ENCODE results near the gene PRPF38B. TPM values are rescaled to one million over a fixed set of nuclear protein-coding genes. Genes with fewer than 3 reads are reported as not detected.

The PRPF38B gene
- total and polyA plus RNA-seq, 10 of the 15 experiments (the other 5 are each of a cell fraction or from before 2014, with no cell fraction given), result 32.9 to 79.2 (median 47.8) TPM

DNA sequence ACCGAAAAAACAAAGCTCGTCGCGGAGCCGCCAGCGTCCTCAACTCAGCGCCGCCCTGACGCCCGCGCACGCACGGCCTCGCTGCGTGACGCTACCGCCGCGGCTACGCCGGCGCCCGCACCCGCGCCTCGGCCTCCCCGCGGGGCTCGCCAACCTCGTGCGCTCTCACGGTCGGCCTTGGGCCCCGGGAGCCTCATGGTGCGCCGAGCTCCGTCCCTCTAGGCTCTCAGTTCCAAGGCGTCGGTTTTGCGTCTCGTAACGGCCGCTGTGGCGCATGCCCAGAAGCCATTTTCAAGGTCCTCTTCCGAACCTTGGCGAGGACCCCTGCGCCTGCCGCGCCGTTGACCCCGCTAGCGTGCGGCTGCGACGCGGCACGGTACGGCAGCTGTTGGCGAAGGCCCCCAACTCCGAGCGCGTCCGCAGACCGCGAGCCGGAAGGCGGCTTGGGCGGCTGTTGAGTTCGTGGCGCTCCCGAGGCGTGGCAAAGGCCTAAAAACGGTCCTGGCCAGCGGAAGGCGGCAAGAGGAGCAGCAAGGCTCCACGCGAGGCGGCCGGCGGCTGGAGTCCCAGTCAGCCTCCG is 31.0 kb upstream of the PRPF38B start, which contains the start of gene HENMT1 (continued):
- TF ChIP-seq SRF (IDR thresholded peaks at IDR 0.05; ENCODE audit: low read depth in 2 of 2, low read length in 2 of 2), result no peak
- peak; percentile 77 for TF ChIP-seq HDAC6 (IDR thresholded peaks at IDR 0.05; ENCODE audit: unreplicated experiment)
- peak; percentile 56; the same call in 1 of the 2 replicates for TF ChIP-seq STAT1 (conservative IDR thresholded peaks at IDR 0.05)
- TF ChIP-seq YBX1 (IDR thresholded peaks at IDR 0.05), result no peak
- TF ChIP-seq, protein P1, sequence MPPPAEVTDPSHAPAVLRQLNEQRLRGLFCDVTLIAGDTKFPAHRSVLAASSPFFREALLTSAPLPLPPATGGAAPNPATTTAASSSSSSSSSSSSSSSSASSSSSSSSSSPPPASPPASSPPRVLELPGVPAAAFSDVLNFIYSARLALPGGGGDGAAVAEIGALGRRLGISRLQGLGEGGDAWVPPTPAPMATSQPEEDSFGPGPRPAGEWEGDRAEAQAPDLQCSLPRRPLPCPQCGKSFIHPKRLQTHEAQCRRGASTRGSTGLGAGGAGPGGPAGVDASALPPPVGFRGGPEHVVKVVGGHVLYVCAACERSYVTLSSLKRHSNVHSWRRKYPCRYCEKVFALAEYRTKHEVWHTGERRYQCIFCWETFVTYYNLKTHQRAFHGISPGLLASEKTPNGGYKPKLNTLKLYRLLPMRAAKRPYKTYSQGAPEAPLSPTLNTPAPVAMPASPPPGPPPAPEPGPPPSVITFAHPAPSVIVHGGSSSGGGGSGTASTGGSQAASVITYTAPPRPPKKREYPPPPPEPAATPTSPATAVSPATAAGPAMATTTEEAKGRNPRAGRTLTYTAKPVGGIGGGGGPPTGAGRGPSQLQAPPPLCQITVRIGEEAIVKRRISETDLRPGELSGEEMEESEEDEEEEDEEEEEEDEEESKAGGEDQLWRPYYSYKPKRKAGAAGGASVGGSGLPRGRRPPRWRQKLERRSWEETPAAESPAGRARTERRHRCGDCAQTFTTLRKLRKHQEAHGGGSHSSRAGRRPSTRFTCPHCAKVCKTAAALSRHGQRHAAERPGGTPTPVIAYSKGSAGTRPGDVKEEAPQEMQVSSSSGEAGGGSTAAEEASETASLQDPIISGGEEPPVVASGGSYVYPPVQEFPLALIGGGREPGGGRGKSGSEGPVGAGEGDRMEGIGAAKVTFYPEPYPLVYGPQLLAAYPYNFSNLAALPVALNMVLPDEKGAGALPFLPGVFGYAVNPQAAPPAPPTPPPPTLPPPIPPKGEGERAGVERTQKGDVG (CRISPR knock-in tag; IDR thresholded peaks at IDR 0.05), result no peak
- TF ChIP-seq TBL1XR1 (IDR thresholded peaks at IDR 0.05; ENCODE audit: low read depth, low read length), result no peak; the same call in 1 of the 2 replicates
- TF ChIP-seq SMAD1 (IDR thresholded peaks at IDR 0.05; ENCODE audit: low read depth, partially characterized antibody), result no peak
- TF ChIP-seq DPF2 (IDR thresholded peaks at IDR 0.05), result peak; percentile 83; the same call in 1 of the 2 replicates
- TF ChIP-seq RAD21 (IDR thresholded peaks at IDR 0.05; ENCODE audit: insufficient read depth, low read depth, low read length), result no peak
- no peak for TF ChIP-seq RELB (IDR thresholded peaks at IDR 0.05; ENCODE audit: low read depth)
- TF ChIP-seq, protein P2, sequence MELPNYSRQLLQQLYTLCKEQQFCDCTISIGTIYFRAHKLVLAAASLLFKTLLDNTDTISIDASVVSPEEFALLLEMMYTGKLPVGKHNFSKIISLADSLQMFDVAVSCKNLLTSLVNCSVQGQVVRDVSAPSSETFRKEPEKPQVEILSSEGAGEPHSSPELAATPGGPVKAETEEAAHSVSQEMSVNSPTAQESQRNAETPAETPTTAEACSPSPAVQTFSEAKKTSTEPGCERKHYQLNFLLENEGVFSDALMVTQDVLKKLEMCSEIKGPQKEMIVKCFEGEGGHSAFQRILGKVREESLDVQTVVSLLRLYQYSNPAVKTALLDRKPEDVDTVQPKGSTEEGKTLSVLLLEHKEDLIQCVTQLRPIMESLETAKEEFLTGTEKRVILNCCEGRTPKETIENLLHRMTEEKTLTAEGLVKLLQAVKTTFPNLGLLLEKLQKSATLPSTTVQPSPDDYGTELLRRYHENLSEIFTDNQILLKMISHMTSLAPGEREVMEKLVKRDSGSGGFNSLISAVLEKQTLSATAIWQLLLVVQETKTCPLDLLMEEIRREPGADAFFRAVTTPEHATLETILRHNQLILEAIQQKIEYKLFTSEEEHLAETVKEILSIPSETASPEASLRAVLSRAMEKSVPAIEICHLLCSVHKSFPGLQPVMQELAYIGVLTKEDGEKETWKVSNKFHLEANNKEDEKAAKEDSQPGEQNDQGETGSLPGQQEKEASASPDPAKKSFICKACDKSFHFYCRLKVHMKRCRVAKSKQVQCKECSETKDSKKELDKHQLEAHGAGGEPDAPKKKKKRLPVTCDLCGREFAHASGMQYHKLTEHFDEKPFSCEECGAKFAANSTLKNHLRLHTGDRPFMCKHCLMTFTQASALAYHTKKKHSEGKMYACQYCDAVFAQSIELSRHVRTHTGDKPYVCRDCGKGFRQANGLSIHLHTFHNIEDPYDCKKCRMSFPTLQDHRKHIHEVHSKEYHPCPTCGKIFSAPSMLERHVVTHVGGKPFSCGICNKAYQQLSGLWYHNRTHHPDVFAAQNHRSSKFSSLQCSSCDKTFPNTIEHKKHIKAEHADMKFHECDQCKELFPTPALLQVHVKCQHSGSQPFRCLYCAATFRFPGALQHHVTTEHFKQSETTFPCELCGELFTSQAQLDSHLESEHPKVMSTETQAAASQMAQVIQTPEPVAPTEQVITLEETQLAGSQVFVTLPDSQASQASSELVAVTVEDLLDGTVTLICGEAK (IDR thresholded peaks at IDR 0.05; ENCODE audit: borderline replicate concordance), result no peak
- TF ChIP-seq RAD51 (IDR thresholded peaks at IDR 0.05), result no peak
- TF ChIP-seq ATF7 (IDR thresholded peaks at IDR 0.05; ENCODE audit: low read depth), result no peak
- peak; percentile 11 to 76; a peak in 2 of 4 replicates for TF ChIP-seq BHLHE40 (IDR thresholded peaks at IDR 0.05; ENCODE audit: borderline replicate concordance in 1 of 2, low read depth in 2 of 2, low read length in 1 of 2)
- TF ChIP-seq RELA (IDR thresholded peaks at IDR 0.05; ENCODE audit: borderline replicate concordance, partially characterized antibody), result peak; percentile 80
- no peak for TF ChIP-seq ZBTB33 (IDR thresholded peaks at IDR 0.05)
- TF ChIP-seq LARP7 (IDR thresholded peaks at IDR 0.05), result peak; percentile 98
- TF ChIP-seq, protein P3, sequence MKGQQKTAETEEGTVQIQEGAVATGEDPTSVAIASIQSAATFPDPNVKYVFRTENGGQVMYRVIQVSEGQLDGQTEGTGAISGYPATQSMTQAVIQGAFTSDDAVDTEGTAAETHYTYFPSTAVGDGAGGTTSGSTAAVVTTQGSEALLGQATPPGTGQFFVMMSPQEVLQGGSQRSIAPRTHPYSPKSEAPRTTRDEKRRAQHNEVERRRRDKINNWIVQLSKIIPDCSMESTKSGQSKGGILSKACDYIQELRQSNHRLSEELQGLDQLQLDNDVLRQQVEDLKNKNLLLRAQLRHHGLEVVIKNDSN (IDR thresholded peaks at IDR 0.05; ENCODE audit: borderline replicate concordance, extremely low read length, insufficient read depth, low read depth, low read length), result no peak
